H1 (cell line): ENCODE results near the gene CRAT. TPM values are rescaled to one million over a fixed set of nuclear protein-coding genes. Genes with fewer than 3 reads are reported as not detected.

Experiments used
- BACH1 ChIP-seq: IDR thresholded peaks from 2 replicates; pipeline ENCODE4 v1.6.1; 2012; ENCODE audit warnings: low read length, improper control_type of control experiment
- CBX5 ChIP-seq: fragments of 300-800, 300-1000 bp; sonication (generic); IDR thresholded peaks from 2 replicates; pipeline ENCODE4 v1.7.1; 2016; ENCODE audit warnings: antibody characterized with exemption, low read length, low read depth
- HDAC2 ChIP-seq, 2 experiments: fragments of 300-600 bp in 1 of 2; sonication (generic) in 1 of 2; IDR thresholded peaks; 2 replicates each; pipeline ENCODE4 v1.6.1; 2011 to 2012; ENCODE audit warnings: low read depth in 2 of 2, low read length in 2 of 2, mild to moderate bottlenecking in 2 of 2, moderate library complexity in 2 of 2, borderline replicate concordance in 1 of 2, inconsistent platforms in 1 of 2
- HDAC6 ChIP-seq: IDR thresholded peaks from one replicate; pipeline ENCODE4 v1.7.1; 2012; ENCODE audit warnings: low read depth, mild to moderate bottlenecking, inconsistent platforms, low read length, moderate library complexity
- JUN ChIP-seq: IDR thresholded peaks from 2 replicates; pipeline ENCODE4 v1.6.1; 2011; ENCODE audit warnings: low read depth, mild to moderate bottlenecking, improper control_type of control experiment, low read length
- SP4 ChIP-seq: IDR thresholded peaks from 2 replicates; pipeline ENCODE4 v1.6.1; 2012; ENCODE audit warnings: low read length, inconsistent platforms
- polyA plus RNA-seq, 7 experiments: library from polyadenylated mRNA; depleted of rRNA in 3 of 7; stranded (reverse) in 5 of 7; unstranded in 2 of 7; fragments of >200 nt in 5 of 7; fragments of 200-250 nt in 2 of 7; gene quantifications; 1 replicate in 5 of 7; 2 replicates in 1 of 7; 4 replicates in 1 of 7; pipeline versions ENCODE4 v1.2.1 to v1.2.3, GENCODE V29; 2011 to 2013; ENCODE audit warnings: missing spikeins in 2 of 7, mixed read lengths in 2 of 7
- total RNA-seq: library from RNA; stranded (reverse); fragmentation: NEBNext Ultra II Directional; extraction: Animal tissue kit (Norgen Biotek cat#: 25700); gene quantifications from 2 replicates; pipeline ENCODE4 v1.2.1, GENCODE V29; 2021

CRAT gene
- total and polyA plus RNA-seq, 2 of the 8 experiments (the other 6 are each of a cell fraction or from before 2014, with no cell fraction given): 8.2 to 17.3 TPM

DNA sequence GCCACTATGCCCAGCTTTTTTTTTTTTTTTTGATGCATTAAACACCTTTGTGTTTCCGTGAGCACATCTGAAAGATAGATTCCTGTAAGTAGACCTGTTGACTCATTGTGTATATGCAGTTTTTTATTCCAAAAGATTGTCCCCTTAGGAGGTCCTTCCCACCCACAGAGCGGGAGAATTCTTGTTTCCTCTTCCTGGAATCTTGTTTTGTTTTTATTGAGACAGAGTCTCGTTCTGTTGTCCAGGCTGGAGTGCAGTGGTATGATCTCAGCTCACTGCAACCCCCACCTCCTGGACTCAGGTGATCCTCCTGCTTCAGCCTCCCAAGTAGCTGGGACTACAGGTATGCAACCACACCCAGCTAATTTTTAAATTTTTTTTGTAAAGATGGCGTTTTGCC lies 8.2 kb upstream of the CRAT start (continued):
- TF ChIP-seq JUN (no peak), HDAC2 (IDR thresholded peaks at IDR 0.05; ENCODE audit: borderline replicate concordance in 1 of 2, low read depth in 2 of 2, low read length in 2 of 2) (no peak), BACH1 (no peak), SP4 (no peak), CBX5 (no peak), HDAC6 (no peak)
- TF ChIP-seq, all 59 proteins: peak for 0
